Caco-2 (cell line): ENCODE measurements around the gene BEST1. TPM values are rescaled to one million over a fixed set of nuclear protein-coding genes. Genes with fewer than 3 reads are reported as not detected.
A peak's percentile ranks its signal among the peaks of the same experiment; 100 is the strongest.

Experiments
- BruUV-seq: library from RNA; stranded (reverse); fragments of 400-500 nt; replicated peaks from 2 replicates; lab custom pipeline; 2021; lab: Mats Ljungman, UMichigan
- CTCF ChIA-PET: fragments of 300-600 bp; sonication (Branson Sonifier 250); formaldehyde crosslinking; loops from one replicate; lab custom pipeline; 2022; ENCODE audit warnings: antibody characterized with exemption; lab: Charles Lee
- POLR2A ChIA-PET: fragments of 300-600 bp; sonication (Branson Sonifier 250); formaldehyde crosslinking; loops from one replicate; lab custom pipeline; 2022; ENCODE audit warnings: antibody characterized with exemption; lab: Charles Lee
- DNase-seq, 2 experiments: peaks; one replicate each; pipeline versions ENCODE4 v3.0.0 to v3.0.0-alpha.2; 2020 to 2022
- H3K27me3 ChIP-seq: replicated peaks from 2 replicates; pipeline ENCODE4 v1.6.0; 2011; ENCODE audit warnings: low read length; ENCODE audit not compliant: control insufficient read depth, insufficient read depth
- H3K36me3 ChIP-seq: 2 replicates; pipeline ENCODE4 v1.5.1; 2011; ENCODE audit warnings: low read length; ENCODE audit not compliant: control insufficient read depth, insufficient read depth
- H3K4me1 ChIP-seq: fragments of 250-450 bp; sonication (Bioruptor Pico); 2 replicates; pipeline ENCODE4 v1.5.1; 2020; ENCODE audit warnings: mild to moderate bottlenecking
- H3K4me3 ChIP-seq: 2 replicates; pipeline ENCODE4 v1.5.1; 2011; ENCODE audit warnings: low read depth, mild to moderate bottlenecking, control low read depth, low read length
- H3K9me3 ChIP-seq: fragments of 250-450 bp; sonication (Bioruptor Pico); 2 replicates; pipeline ENCODE4 v1.5.1; 2020; ENCODE audit warnings: mild to moderate bottlenecking, moderate library complexity
- H3K27ac Mint-ChIP-seq: one replicate; pipeline ENCODE4 v1.8.0; 2022; ENCODE audit warnings: mixed read lengths; ENCODE audit not compliant: unreplicated experiment
- H3K27me3 Mint-ChIP-seq: one replicate; pipeline ENCODE4 v1.8.0; 2022; ENCODE audit warnings: mixed read lengths; ENCODE audit not compliant: insufficient read depth, unreplicated experiment
- H3K36me3 Mint-ChIP-seq: one replicate; pipeline ENCODE4 v1.8.0; 2022; ENCODE audit warnings: mild to moderate bottlenecking, mixed read lengths; ENCODE audit not compliant: insufficient read depth, unreplicated experiment
- H3K4me1 Mint-ChIP-seq: one replicate; pipeline ENCODE4 v1.8.0; 2022; ENCODE audit warnings: low read depth, mixed read lengths; ENCODE audit not compliant: unreplicated experiment
- H3K4me3 Mint-ChIP-seq: one replicate; pipeline ENCODE4 v1.8.0; 2022; ENCODE audit warnings: mild to moderate bottlenecking, moderate library complexity, mixed read lengths; ENCODE audit not compliant: unreplicated experiment
- H3K9me3 Mint-ChIP-seq: one replicate; pipeline ENCODE4 v1.8.0; 2022; ENCODE audit warnings: mixed read lengths; ENCODE audit not compliant: unreplicated experiment
- intact Hi-C: fragments of 100-400 bp; cut with micrococcal nuclease; formaldehyde crosslinking; loops from one replicate; pipeline ENCODE4 v1.10.0; 2022; ENCODE audit not compliant: unreplicated experiment
- total RNA-seq: library from RNA; stranded (reverse); gene quantifications from 2 replicates; pipeline ENCODE4 v1.2.3, GENCODE V29; 2022
- TF ChIP-seq, protein P1 (sequence below), 2 experiments: fragments of 200-600 bp in 1 of 2; IDR thresholded peaks; 1 replicate in 1 of 2; 2 replicates in 1 of 2; pipeline versions ENCODE4 v1.5.1 to v1.8.0; 2011 to 2022; ENCODE audit warnings: antibody characterized with exemption in 1 of 2, control low read depth in 1 of 2, inconsistent platforms in 1 of 2, low read depth in 1 of 2, low read length in 1 of 2, mild to moderate bottlenecking in 1 of 2, moderate library complexity in 1 of 2; ENCODE audit not compliant: insufficient read depth in 1 of 2, severe bottlenecking in 1 of 2, unreplicated experiment in 1 of 2

The BEST1 gene
- total RNA-seq, 1 experiment from 2014 or later, result 6.7 TPM

DNA sequence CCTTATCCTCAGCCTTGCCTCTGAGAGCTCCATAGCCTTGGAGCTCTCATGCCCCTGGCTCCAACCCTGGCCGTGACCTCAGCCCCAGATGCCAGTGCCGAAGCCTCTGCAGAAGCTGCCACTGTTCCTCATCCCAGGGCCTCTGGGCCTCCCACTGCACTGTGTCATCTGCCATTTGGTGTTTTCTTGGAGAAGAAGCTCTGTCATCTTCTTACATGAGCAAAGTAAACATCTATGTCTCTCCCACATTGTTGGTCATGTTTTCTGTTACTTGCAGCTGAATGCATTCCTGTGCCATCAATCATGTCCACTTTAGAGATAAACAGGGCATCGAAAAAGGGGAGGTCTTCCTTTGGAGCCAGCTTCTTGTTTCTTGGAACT is 62.3 kb downstream of the BEST1 start:
- no peak for DNase-seq
- TF ChIP-seq, protein P1, sequence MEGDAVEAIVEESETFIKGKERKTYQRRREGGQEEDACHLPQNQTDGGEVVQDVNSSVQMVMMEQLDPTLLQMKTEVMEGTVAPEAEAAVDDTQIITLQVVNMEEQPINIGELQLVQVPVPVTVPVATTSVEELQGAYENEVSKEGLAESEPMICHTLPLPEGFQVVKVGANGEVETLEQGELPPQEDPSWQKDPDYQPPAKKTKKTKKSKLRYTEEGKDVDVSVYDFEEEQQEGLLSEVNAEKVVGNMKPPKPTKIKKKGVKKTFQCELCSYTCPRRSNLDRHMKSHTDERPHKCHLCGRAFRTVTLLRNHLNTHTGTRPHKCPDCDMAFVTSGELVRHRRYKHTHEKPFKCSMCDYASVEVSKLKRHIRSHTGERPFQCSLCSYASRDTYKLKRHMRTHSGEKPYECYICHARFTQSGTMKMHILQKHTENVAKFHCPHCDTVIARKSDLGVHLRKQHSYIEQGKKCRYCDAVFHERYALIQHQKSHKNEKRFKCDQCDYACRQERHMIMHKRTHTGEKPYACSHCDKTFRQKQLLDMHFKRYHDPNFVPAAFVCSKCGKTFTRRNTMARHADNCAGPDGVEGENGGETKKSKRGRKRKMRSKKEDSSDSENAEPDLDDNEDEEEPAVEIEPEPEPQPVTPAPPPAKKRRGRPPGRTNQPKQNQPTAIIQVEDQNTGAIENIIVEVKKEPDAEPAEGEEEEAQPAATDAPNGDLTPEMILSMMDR (IDR thresholded peaks at IDR 0.05; ENCODE audit: insufficient read depth in 1 of 2, low read depth in 1 of 2, low read length in 1 of 2, severe bottlenecking in 1 of 2, unreplicated experiment in 1 of 2), result no peak
- BruUV-seq, result no TSS peak
- CTCF ChIA-PET, result interaction anchor here (0.6 kb wide), 1 partner anchor 751 kb away, joined by 6 read pairs; no protein-coding TSS in a partner anchor
- Histone ChIP-seq H3K9me3 (no peaks in the 10 kb centered on the region), H3K4me1 (peaks cover 30% of the 10 kb centered on the region), H3K4me3 (no peak overlapping the region), H3K36me3 (no peaks in the 10 kb centered on the region), H3K27me3 (no peaks in the 10 kb centered on the region)
- Mint-ChIP-seq H3K27me3 (no peaks in the 10 kb centered on the region), H3K4me1 (peaks cover 20% of the 10 kb centered on the region), H3K4me3 (no peak overlapping the region), H3K36me3 (no peaks in the 10 kb centered on the region), H3K27ac (peak overlapping the region; percentile 51), H3K9me3 (no peaks in the 10 kb centered on the region)
- intact Hi-C loops, result no loop called here
- POLR2A ChIA-PET, result interaction anchor here (0.6 kb wide), 1 partner anchor 45 kb away, joined by 6 read pairs; the partner anchor contains the start of gene FTH1

DNA sequence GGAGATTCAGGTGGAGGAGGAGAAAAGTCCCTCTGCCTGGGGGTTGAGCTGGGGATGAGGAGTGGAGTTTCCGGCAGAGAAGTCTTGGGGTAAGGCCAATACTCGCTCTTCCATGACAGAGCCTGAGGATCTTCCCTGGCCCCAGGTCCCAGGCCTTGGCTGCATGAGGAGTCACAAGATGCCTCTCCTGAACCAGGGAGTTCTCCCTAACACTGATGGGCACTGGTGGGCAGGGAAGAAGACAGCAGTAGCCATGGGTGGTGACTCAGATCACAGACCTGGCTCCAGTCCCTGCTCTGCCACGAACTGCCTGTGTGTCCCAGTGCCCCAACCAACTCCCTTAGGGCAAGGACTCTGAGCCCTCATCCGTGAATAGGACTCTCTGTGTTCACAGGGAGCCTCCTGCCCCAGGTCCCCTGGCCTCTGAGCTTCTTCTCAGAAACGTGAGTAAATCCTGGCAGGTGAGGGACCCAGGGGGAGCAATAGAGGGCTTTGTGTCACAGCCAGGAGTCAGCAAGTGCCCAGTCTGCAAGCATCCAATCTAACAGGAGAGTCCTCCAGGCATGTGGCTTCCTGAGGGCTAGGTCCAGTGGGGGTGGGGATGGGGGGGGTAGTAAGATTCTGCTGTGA is 62.8 kb downstream of the BEST1 start:
- ChIA-PET POLR2A (interaction anchor here (0.6 kb wide), 1 partner anchor 45 kb away, joined by 6 read pairs; the partner anchor contains the start of gene FTH1), CTCF (interaction anchor here (0.6 kb wide), 1 partner anchor 751 kb away, joined by 6 read pairs; no protein-coding TSS in a partner anchor)
- DNase-seq, result no peak
- H3K9me3 Mint-ChIP-seq, result no peaks in the 10 kb centered on the region
- no peak overlapping the region for H3K4me3 Mint-ChIP-seq
- Histone ChIP-seq H3K4me1 (peaks cover 30% of the 10 kb centered on the region), H3K9me3 (no peaks in the 10 kb centered on the region), H3K4me3 (no peak overlapping the region), H3K36me3 (no peaks in the 10 kb centered on the region), H3K27me3 (no peaks in the 10 kb centered on the region)
- TF ChIP-seq, protein P1 (IDR thresholded peaks at IDR 0.05; ENCODE audit: insufficient read depth in 1 of 2, low read depth in 1 of 2, low read length in 1 of 2, severe bottlenecking in 1 of 2, unreplicated experiment in 1 of 2), result no peak
- H3K36me3 Mint-ChIP-seq, result no peaks in the 10 kb centered on the region
- intact Hi-C loops, result no loop called here
- BruUV-seq, result no TSS peak
- H3K4me1 Mint-ChIP-seq, result peaks cover 20% of the 10 kb centered on the region
- H3K27ac Mint-ChIP-seq, result peak overlapping the region; percentile 51
- H3K27me3 Mint-ChIP-seq, result no peaks in the 10 kb centered on the region

Other genes starting within 250 kb of the BEST1 start
- 165 and 169 TPM in 2 replicates for gene MYRF, start 197.7 kb upstream of the BEST1 start, total RNA-seq
- 190 and 197 TPM in 2 replicates for gene TMEM258, start 157.8 kb upstream of the BEST1 start, total RNA-seq
- gene FEN1, start 157.4 kb upstream of the BEST1 start, total RNA-seq, result 83.4 and 86.1 TPM in 2 replicates
- gene FADS1, start 133.3 kb upstream of the BEST1 start, total RNA-seq, result 108 and 116 TPM in 2 replicates
- 30.6 and 36.3 TPM in 2 replicates for gene FADS2, start 122.1 kb upstream of the BEST1 start, total RNA-seq
- 26.1 and 32.7 TPM in 2 replicates for gene FADS3, start 58.8 kb upstream of the BEST1 start, total RNA-seq
- 8.3 and 10.6 TPM in 2 replicates for gene RAB3IL1, start 32.8 kb upstream of the BEST1 start, total RNA-seq
- 1,282 and 1,565 TPM in 2 replicates for gene FTH1, start 17.3 kb downstream of the BEST1 start, total RNA-seq
- gene INCENP, start 173.7 kb downstream of the BEST1 start, total RNA-seq, result 101 and 110 TPM in 2 replicates
- not detected in 2 replicates for gene SCGB1D1, start 239.9 kb downstream of the BEST1 start, total RNA-seq